Vagina (tissue), 2 donors: ENCODE data around the gene LMNA.
A peak's percentile ranks its signal among the peaks of the same experiment; 100 is the strongest.

ENCODE experiments used
- CTCF ChIP-seq, 3 experiments: fragments of 450-650 bp in 2 of 3; fragments of 200-600 bp in 1 of 3; sonication (generic) in 1 of 3; IDR thresholded peaks; one replicate each; pipeline ENCODE4 v1.5.1; 2017 to 2019; ENCODE audit warnings: antibody characterized with exemption in 3 of 3, mild to moderate bottlenecking in 2 of 3, moderate library complexity in 2 of 3
- POLR2AphosphoS5 ChIP-seq, 2 donors: sonication (generic); formaldehyde crosslinking; IDR thresholded peaks; one replicate each; pipeline ENCODE4 v1.9.0; 2017; ENCODE audit warnings: antibody characterized with exemption in 2 of 2, mild to moderate bottlenecking in 2 of 2, low read depth in 1 of 2; ENCODE audit not compliant: insufficient read depth in 1 of 2

GRCh38 chr1:156082309-156083091, 32.0 kb upstream of the LMNA start, which contains the start of gene MEX3A:
- TF ChIP-seq CTCF (IDR thresholded peaks at IDR 0.05) (peak in 1 of 3 experiments; percentile 14), POLR2AphosphoS5 (IDR thresholded peaks at IDR 0.05; ENCODE audit: insufficient read depth in 1 of 2, low read depth in 1 of 2) (peak; percentile 67 to 69)
